SH-SY5Y (cell line): ENCODE measurements around the gene SYNJ2.

Experiments
- GATA2 ChIP-seq: IDR thresholded peaks from 2 replicates; pipeline ENCODE4 v1.6.1; 2011; ENCODE audit warnings: mild to moderate bottlenecking, low read depth, low read length
- GATA3 ChIP-seq: IDR thresholded peaks from 2 replicates; pipeline ENCODE4 v1.6.1; 2011; ENCODE audit warnings: low read depth, mild to moderate bottlenecking, low read length, moderate library complexity

DNA sequence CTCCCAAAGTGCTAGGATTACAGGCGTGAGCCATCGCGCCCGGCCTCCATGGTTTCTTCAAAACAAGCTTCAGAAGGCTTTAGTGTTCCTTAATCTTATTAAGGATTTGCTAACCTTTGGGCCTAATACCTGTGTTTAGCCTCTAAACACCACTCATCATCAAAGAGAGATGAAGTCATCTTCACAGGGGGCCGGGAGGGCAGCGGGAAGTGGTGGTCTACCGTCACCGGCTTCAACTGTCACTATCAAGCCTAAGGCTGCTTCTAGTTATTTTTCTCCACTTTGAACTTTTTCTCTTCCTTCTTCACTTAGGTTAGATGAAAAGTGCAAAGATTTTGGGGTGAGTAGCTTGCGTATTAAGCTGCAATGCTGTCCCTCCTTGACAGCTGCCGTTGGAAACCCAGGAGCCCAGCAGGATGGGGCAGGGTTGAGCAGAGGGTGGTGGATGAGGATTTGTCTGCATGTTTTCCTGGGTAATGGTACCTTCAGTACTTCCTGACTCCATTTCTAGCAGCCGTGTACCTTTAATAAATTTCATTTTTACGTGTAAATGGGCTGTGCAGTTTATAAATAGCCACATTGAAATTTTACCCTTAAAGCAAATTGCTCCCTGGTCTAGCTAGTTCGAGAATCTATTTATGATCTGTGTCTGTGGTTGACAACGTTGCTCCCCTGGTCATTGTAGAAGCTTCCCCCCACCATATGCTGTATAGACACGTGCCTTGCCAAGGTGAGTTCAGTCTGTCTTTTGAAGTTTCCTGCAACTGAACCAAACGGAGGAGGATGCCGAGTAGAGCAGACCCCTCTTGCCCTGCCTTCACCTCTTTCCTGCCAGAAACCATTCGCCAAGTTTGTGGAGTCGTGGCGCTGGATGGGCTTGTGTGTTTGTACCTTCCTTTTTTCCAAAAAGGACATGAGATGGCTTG, 64.8 kb downstream of the SYNJ2 start:
- TF ChIP-seq GATA2, result no peak
- TF ChIP-seq GATA3, result no peak
